HepG2 (cell line): ENCODE data around the gene DHRS13. TPM values are rescaled to one million over a fixed set of nuclear protein-coding genes. Genes with fewer than 3 reads are reported as not detected.

Experiments used
- GLI4 ChIP-seq: sonication (generic); formaldehyde crosslinking; IDR thresholded peaks from 2 replicates; pipeline ENCODE4 v1.5.1; 2020; ENCODE audit warnings: missing genetic modification reagents, mild to moderate bottlenecking, moderate library complexity, borderline replicate concordance
- KAT7 ChIP-seq: IDR thresholded peaks from 2 replicates; pipeline ENCODE4 v1.6.1; 2018; ENCODE audit warnings: borderline replicate concordance, missing compliant biosample characterization
- NBN ChIP-seq: fragments of 450-650 bp; conservative IDR thresholded peaks from 2 replicates; pipeline ENCODE4 v1.6.1; 2017
- RBM39 ChIP-seq: fragments of 200-400 bp; formaldehyde crosslinking; IDR thresholded peaks from one replicate; pipeline ENCODE4 v1.6.1; 2018; ENCODE audit warnings: antibody characterized with exemption, mild to moderate bottlenecking, low read depth, low read length; ENCODE audit not compliant: poor library complexity, severe bottlenecking
- RFX5 ChIP-seq: IDR thresholded peaks from 2 replicates; pipeline ENCODE4 v1.6.1; 2011; ENCODE audit warnings: low read depth, low read length, improper control_type of control experiment
- SNRNP70 ChIP-seq: fragments of 200-400 bp; formaldehyde crosslinking; IDR thresholded peaks from 2 replicates; pipeline ENCODE4 v1.6.1; 2017; ENCODE audit warnings: mild to moderate bottlenecking, low read depth, low read length, moderate library complexity
- TAF1 ChIP-seq: sonication (generic); formaldehyde crosslinking; IDR thresholded peaks from 2 replicates; pipeline ENCODE4 v1.4.0; 2020; ENCODE audit warnings: missing genetic modification reagents
- ZBTB7A ChIP-seq: sonication (generic); formaldehyde crosslinking; IDR thresholded peaks from 2 replicates; pipeline ENCODE4 v1.8.0; 2022; ENCODE audit warnings: mild to moderate bottlenecking, missing genetic modification reagents
- ZNF556 ChIP-seq: sonication (generic); formaldehyde crosslinking; IDR thresholded peaks from 2 replicates; pipeline ENCODE4 v1.4.0; 2020; ENCODE audit warnings: mild to moderate bottlenecking, missing genetic modification reagents, borderline replicate concordance
- ZNF629 ChIP-seq: sonication (generic); formaldehyde crosslinking; conservative IDR thresholded peaks from 2 replicates; pipeline ENCODE4 v1.5.0; 2020; ENCODE audit warnings: missing genetic modification reagents
- ZNF775 ChIP-seq: sonication (generic); formaldehyde crosslinking; IDR thresholded peaks from 2 replicates; pipeline ENCODE4 v1.4.0; 2020; ENCODE audit warnings: missing genetic modification reagents, mild to moderate bottlenecking, moderate library complexity, borderline replicate concordance
- polyA plus RNA-seq, 8 experiments: library from polyadenylated mRNA; depleted of rRNA in 3 of 8; stranded (reverse) in 7 of 8; unstranded in 1 of 8; fragments of >200 nt; fragmentation: Illumina TruSeq in 4 of 8; extraction: Trizol in 4 of 8; gene quantifications; 2 replicates each; pipeline versions ENCODE4 v1.2.1 to v1.2.3, GENCODE V29; 2011 to 2016; ENCODE audit warnings: low read depth in 4 of 8, missing spikeins in 1 of 8, mixed read lengths in 1 of 8; ENCODE audit not compliant: insufficient read depth in 1 of 8
- total RNA-seq, 5 experiments: library from RNA; depleted of rRNA; stranded (reverse); fragments of >200 nt; fragmentation: Illumina TruSeq; extraction: Trizol; gene quantifications; 2 replicates each; pipeline ENCODE4 v1.2.3, GENCODE V29; 2016; ENCODE audit warnings: low read depth in 1 of 5
- TF ChIP-seq, protein P1 (sequence below): sonication (generic); formaldehyde crosslinking; IDR thresholded peaks from 2 replicates; pipeline ENCODE4 v1.5.1; 2020; ENCODE audit warnings: mild to moderate bottlenecking, missing genetic modification reagents, borderline replicate concordance
- TF ChIP-seq, protein P2 (sequence below): sonication (generic); formaldehyde crosslinking; IDR thresholded peaks from 2 replicates; pipeline ENCODE4 v1.4.0; 2020; ENCODE audit warnings: low read depth, mild to moderate bottlenecking, missing genetic modification reagents
- TF ChIP-seq, protein P3 (sequence below): sonication (generic); formaldehyde crosslinking; IDR thresholded peaks from 2 replicates; pipeline ENCODE4 v1.4.0; 2020; ENCODE audit warnings: missing genetic modification reagents
- TF ChIP-seq, protein P4 (sequence below): sonication (generic); formaldehyde crosslinking; IDR thresholded peaks from 2 replicates; pipeline ENCODE4 v1.4.0; 2020; ENCODE audit warnings: missing genetic modification reagents
- TF ChIP-seq, protein P5 (sequence below): IDR thresholded peaks from 2 replicates; pipeline ENCODE4 v1.6.1; 2016; ENCODE audit warnings: low read depth, borderline replicate concordance
- TF ChIP-seq, protein P6 (sequence below): sonication (generic); formaldehyde crosslinking; IDR thresholded peaks from 2 replicates; pipeline ENCODE4 v1.5.0; 2020; ENCODE audit warnings: missing genetic modification reagents, mild to moderate bottlenecking, borderline replicate concordance

Gene DHRS13
- total and polyA plus RNA-seq, 2 of the 13 experiments (the other 11 are each of a cell fraction or from before 2014, with no cell fraction given), result 11.8 to 12.6 TPM

DNA sequence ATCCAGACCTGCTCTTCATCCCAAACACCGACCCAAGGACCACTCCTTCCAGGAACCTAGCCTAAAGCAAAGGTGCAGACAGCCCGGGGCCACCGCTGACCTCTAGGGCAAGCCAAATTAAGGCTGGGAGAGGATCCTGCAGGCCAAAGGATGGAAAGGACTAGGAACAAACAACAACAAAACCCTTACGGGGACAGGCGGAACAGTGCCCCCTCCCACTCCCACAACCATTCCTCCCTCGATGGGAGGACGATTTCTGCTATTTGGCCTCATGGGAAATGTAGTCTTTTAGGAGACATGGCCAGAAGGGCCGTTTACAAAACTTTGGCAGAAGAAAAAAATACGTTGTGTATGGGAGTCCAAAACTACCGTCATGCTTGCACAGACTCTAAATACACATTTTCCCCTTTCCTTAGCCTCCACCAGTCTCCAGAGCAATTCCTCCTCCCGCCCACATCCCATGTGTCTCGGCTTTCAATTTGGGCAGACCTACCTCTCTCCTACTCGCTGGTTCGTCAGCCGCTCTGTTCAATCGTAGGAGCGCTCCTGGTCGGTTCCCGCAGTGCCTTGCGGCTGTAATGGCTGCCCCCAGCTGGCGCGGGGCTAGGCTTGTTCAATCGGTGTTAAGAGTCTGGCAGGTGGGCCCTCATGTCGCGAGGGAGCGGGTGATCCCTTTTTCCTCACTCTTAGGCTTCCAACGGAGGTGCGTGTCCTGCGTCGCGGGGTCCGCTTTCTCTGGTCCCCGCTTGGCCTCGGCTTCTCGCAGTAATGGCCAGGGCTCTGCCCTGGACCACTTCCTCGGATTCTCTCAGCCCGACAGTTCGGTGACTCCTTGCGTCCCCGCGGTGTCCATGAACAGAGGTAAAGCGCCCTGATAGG lies 48.2 kb downstream of the DHRS13 start, which contains the start of gene ERAL1 (continued):
- TF ChIP-seq, protein P1, sequence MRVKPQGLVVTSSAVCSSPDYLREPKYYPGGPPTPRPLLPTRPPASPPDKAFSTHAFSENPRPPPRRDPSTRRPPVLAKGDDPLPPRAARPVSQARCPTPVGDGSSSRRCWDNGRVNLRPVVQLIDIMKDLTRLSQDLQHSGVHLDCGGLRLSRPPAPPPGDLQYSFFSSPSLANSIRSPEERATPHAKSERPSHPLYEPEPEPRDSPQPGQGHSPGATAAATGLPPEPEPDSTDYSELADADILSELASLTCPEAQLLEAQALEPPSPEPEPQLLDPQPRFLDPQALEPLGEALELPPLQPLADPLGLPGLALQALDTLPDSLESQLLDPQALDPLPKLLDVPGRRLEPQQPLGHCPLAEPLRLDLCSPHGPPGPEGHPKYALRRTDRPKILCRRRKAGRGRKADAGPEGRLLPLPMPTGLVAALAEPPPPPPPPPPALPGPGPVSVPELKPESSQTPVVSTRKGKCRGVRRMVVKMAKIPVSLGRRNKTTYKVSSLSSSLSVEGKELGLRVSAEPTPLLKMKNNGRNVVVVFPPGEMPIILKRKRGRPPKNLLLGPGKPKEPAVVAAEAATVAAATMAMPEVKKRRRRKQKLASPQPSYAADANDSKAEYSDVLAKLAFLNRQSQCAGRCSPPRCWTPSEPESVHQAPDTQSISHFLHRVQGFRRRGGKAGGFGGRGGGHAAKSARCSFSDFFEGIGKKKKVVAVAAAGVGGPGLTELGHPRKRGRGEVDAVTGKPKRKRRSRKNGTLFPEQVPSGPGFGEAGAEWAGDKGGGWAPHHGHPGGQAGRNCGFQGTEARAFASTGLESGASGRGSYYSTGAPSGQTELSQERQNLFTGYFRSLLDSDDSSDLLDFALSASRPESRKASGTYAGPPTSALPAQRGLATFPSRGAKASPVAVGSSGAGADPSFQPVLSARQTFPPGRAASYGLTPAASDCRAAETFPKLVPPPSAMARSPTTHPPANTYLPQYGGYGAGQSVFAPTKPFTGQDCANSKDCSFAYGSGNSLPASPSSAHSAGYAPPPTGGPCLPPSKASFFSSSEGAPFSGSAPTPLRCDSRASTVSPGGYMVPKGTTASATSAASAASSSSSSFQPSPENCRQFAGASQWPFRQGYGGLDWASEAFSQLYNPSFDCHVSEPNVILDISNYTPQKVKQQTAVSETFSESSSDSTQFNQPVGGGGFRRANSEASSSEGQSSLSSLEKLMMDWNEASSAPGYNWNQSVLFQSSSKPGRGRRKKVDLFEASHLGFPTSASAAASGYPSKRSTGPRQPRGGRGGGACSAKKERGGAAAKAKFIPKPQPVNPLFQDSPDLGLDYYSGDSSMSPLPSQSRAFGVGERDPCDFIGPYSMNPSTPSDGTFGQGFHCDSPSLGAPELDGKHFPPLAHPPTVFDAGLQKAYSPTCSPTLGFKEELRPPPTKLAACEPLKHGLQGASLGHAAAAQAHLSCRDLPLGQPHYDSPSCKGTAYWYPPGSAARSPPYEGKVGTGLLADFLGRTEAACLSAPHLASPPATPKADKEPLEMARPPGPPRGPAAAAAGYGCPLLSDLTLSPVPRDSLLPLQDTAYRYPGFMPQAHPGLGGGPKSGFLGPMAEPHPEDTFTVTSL, result no peak
- TF ChIP-seq ZNF629 (CRISPR knock-in tag) (no peak), RBM39 (no peak), TAF1 (CRISPR knock-in tag) (peak; percentile 94), NBN (no peak), KAT7 (no peak), ZBTB7A (CRISPR knock-in tag) (no peak), RFX5 (no peak), ZNF775 (CRISPR knock-in tag) (no peak), SNRNP70 (no peak), ZNF556 (CRISPR knock-in tag) (peak; percentile 39; the same call in 1 of the 2 replicates), GLI4 (CRISPR knock-in tag) (no peak)
- TF ChIP-seq, protein P2, sequence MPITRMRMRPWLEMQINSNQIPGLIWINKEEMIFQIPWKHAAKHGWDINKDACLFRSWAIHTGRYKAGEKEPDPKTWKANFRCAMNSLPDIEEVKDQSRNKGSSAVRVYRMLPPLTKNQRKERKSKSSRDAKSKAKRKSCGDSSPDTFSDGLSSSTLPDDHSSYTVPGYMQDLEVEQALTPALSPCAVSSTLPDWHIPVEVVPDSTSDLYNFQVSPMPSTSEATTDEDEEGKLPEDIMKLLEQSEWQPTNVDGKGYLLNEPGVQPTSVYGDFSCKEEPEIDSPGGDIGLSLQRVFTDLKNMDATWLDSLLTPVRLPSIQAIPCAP (CRISPR knock-in tag), result no peak
- TF ChIP-seq, protein P3, sequence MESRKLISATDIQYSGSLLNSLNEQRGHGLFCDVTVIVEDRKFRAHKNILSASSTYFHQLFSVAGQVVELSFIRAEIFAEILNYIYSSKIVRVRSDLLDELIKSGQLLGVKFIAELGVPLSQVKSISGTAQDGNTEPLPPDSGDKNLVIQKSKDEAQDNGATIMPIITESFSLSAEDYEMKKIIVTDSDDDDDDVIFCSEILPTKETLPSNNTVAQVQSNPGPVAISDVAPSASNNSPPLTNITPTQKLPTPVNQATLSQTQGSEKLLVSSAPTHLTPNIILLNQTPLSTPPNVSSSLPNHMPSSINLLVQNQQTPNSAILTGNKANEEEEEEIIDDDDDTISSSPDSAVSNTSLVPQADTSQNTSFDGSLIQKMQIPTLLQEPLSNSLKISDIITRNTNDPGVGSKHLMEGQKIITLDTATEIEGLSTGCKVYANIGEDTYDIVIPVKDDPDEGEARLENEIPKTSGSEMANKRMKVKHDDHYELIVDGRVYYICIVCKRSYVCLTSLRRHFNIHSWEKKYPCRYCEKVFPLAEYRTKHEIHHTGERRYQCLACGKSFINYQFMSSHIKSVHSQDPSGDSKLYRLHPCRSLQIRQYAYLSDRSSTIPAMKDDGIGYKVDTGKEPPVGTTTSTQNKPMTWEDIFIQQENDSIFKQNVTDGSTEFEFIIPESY (CRISPR knock-in tag), result no peak
- TF ChIP-seq, protein P4, sequence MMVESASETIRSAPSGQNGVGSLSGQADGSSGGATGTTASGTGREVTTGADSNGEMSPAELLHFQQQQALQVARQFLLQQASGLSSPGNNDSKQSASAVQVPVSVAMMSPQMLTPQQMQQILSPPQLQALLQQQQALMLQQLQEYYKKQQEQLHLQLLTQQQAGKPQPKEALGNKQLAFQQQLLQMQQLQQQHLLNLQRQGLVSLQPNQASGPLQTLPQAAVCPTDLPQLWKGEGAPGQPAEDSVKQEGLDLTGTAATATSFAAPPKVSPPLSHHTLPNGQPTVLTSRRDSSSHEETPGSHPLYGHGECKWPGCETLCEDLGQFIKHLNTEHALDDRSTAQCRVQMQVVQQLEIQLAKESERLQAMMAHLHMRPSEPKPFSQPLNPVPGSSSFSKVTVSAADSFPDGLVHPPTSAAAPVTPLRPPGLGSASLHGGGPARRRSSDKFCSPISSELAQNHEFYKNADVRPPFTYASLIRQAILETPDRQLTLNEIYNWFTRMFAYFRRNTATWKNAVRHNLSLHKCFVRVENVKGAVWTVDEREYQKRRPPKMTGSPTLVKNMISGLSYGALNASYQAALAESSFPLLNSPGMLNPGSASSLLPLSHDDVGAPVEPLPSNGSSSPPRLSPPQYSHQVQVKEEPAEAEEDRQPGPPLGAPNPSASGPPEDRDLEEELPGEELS (CRISPR knock-in tag), result no peak; the same call in 1 of the 2 replicates
- TF ChIP-seq, protein P5, sequence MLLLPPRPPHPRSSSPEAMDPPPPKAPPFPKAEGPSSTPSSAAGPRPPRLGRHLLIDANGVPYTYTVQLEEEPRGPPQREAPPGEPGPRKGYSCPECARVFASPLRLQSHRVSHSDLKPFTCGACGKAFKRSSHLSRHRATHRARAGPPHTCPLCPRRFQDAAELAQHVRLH (CRISPR knock-in tag), result 0 out of 2 replicates have a peak, but pooled peaks have one; percentile 65
- TF ChIP-seq, protein P6, sequence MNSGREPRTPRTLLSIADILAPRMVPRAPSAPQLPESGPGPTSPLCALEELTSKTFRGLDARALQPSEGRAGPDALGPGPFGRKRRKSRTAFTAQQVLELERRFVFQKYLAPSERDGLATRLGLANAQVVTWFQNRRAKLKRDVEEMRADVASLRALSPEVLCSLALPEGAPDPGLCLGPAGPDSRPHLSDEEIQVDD (CRISPR knock-in tag), result no peak
